ENCODE data around the gene P2RY14.

Gene P2RY14

DNA sequence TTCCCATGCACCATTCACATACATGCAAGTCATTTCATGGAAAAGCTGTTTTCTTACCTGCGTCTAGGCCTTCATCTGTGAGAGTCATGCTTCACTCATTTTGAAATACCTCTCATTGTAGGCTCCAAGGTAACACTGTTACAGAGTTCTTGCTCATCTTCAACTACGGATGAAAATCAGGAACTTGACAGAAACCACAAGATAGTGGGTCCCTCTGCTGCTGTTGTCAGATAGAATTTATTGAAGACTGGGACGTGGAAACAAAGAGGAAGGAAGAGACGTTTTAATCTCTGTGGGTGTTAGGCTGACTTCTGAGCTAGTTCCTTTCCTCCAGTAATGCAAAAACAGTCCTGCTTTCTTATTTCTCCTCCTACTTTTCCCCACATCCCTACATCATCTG is at the start of gene P2RY14:
TSS of gene P2RY14 (minus strand) at position 313 of the 400 bp plus-strand sequence. CDS start 64,226 bp downstream, outside the sequence.
- no peak for DNase-seq

DNA sequence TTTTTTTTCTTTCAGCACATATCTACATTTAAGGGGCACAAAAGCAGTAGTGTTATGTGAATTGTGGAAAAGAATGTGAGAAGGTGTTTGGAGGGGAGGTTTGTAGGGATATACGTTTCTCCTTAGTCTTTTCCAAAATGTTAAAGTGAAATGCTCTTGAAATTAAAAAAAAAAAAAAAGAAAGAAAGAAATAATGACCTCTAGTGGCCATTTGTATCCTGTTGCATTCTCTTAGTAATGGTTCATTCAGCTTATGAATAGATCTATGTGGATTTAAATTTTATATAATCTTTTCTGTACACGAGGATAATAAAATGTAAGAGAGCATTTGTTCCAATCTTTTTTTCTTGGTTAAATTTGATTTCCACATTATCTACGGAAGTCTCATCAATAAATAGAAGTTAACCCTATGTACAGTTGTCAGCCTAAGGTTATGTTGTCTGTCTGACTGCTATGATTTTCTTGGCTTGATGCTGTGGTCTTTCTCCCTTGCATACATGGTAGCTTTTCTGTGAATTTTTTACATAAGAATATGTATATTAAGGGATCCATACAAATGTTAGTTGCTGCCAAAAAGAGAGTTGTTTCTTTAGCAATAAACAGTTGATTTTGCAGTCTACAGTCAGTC is 49.3 kb upstream of the P2RY14 start:
- DNase-seq = peak; percentile 35

DNA sequence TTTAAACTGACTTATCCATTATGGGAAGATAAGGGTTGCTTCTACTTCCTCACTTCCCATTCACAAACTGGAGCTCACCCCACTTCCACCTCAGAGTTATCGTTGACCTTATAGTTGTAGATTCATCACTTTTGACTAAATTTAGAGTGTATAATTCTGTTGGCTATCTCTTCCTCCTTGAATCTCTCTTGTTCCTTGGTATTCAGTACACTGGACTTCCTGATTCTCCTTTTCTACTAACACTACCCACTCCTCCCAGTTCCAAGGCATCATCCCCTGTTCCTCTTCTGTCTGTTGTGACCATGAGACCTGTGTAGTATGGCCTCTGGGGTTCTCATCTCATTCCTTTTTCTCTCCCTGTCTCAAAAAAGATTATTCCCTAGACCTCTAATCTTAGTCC is 44.2 kb upstream of the P2RY14 start:
- DNase-seq = no peak

DNA sequence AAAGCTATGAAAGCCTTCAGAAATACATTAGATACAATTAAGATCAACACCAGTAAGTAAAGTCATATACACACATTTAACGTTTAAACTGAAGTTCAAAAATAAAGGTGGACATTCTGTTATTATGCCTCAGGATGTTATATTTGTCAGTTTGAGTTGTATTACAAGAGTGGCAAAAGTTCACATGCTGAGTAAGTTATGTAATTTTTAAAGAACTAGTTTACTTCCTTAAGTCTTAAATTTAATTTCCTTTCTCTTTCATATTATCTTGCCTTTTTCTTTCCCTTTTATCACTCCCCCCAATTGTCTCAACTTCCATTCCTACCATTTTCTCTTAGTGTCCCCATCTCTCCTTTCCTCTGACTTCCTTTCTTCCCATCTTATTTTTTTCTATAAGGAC is 43.2 kb upstream of the P2RY14 start:
- no peak for DNase-seq

DNA sequence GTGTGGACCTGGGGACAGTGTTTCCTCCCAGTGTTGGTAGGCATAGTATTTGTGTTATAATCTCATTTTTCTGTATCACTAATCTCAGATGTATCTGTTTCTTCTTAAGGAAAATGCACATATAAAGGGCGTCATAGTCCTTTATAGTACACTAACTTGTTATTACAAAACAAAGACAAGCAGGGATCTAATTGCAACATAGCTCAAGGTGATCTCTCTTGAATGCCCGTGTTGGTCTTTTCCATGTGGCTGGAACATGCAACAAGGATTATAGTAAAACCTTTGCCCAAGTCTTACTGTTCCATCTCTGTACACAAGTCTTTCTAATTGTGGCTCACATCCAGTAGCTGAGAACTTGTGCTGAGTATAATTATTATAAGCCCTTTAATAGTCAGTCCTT is 41.8 kb upstream of the P2RY14 start:
- DNase-seq = no peak

DNA sequence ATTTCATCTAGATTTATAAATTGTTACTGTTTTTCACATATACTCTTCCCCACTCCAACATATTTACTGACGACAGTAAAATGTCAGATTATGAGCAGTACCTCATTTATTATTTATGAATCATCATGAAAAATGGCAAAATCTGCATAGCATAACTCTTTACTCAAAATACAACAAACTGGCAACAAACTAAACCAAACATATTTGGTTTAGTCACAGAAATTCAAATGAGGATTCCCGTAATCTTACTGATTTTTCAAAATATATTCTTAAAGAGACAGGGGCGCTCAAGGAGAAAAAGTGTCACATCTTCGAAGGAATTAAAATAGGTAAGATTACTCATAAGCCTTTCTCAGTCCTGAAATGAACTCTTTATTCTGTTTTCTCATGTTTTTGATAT is 41.3 kb upstream of the P2RY14 start:
- no peak for DNase-seq

DNA sequence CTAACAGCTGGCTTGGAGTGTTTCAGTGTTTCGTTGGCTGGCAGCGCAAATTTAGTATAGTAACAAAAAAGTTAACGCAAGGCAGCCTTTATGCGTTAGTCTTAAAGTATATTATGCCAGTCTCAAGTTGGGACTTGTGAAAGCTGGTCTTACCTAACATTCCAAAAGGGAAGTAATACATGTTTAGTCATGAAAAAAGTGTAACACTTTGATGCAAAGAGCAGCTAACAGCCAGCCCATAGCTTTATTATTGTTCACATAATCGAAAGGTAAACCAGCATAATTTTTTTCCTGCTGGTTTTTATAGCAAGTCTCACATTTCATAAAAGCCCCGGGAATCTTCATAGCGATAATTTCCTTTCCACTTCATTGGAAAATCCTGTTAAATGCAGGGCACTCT is 40.6 kb upstream of the P2RY14 start:
- DNase-seq = no peak

DNA sequence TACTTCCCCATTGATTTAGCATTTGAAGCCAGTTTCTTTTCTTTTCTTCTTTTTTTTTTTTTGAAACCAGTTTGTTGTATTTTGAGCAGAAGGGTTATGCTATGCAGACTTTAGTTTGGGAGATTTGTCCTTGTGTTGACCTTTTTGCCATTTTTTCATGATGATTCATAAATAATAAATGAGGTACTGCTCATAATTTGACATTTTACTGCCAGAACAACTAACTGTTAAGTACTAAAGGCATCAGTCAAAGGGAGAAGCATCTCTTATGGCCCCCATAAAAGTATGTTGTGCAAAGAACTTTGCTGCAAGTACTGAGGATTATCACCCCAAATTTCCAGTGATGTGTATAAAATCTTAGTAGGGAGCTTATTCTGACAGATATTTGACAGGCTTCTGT is 40.0 kb upstream of the P2RY14 start:
- DNase-seq = no peak

DNA sequence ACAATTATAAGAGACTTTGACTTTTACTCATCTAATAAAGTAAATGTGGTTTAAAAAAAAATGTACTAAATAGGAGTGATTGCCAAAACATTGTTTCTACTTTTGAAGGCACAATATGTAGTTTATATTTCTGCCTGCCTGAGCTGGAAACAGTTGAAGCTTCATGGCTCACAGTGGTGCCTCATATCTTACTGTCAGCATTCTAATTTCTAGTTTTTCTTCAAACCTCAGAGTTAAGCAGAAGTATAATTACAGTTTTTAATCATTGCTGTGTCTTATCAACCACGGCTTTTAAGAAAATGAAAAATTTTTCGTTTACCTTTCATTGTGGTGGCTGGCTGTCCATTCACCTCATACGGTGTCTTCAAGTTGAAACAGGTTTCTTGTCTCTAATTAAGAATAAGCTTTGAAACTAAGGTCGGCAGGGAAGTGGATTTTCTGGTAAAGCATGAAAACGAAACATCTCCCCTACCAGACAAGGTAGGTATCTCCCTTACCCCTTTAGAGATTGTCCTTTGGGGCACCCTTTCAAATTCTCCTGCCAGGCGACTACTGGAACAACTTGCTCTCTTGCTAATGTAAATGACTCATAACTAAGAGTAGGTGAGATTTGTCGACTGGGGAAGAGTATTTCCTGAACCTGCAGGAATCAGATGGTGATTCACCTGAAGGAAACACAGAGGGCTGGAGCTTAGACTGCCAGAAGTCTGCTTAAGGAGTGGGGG is 38.1 kb upstream of the P2RY14 start, which contains the start of gene GPR87:
TSS of gene GPR87 (minus strand) at position 554 of the 725 bp plus-strand sequence. CDS start 16,720 bp downstream, outside the sequence.
- DNase-seq = no peak

DNA sequence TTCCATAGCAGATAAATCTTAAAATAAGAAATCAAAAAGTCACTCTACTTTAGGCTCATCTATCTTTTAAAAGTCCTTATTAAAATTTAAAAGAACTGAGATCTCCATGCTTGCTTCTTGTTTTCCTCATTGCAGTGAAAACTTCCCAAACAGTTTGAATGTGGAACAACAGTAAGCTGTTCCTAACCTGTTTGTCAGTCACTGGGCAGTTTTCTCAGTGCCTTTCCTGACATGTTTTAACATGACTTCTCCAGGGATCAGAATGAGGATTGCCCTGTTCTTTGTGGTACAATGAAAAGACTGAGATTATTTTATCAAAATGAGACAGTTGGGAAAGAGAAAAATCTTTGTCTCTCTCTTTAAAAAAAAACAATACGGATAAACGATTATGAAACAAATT is 37.5 kb upstream of the P2RY14 start:
- no peak for DNase-seq

DNA sequence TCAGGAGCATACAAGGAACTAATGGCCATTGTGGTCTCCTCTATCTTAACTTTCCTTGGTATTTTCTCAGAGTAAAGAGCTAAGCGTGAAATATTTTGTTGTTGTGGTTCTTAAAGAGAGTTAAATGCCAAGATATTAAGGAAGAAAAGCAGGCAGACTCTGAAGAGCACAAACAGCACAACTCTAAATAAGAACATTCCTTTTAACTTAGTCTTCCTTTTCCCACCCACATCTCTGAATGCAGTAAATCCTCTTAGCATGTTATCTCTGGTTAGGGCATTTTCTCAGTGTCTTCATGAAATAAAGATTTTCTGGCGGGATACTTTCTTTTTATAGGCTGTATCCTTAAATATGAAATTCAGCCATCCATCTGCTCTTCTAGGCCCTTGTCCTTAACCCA is 36.8 kb upstream of the P2RY14 start:
- DNase-seq = no peak

DNA sequence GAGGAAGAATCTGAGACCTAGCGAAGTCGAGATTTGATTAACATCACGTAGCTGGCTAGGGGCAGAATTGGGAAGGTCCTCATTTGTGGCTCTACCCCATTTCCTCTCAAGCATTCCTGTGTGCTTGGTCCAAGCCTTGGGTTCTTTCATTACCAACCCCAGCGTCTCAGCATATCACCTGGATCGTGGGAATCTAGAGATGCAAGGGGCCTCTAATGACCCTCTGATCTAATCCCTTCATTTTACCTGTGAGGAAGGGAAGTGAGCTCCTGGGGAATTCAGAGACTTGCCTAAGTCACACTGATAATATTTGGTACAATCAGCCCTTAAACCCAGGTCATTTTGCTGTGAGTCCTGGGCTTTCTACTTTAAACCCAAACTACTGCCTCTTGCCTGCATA is 36.3 kb upstream of the P2RY14 start:
- no peak for DNase-seq

DNA sequence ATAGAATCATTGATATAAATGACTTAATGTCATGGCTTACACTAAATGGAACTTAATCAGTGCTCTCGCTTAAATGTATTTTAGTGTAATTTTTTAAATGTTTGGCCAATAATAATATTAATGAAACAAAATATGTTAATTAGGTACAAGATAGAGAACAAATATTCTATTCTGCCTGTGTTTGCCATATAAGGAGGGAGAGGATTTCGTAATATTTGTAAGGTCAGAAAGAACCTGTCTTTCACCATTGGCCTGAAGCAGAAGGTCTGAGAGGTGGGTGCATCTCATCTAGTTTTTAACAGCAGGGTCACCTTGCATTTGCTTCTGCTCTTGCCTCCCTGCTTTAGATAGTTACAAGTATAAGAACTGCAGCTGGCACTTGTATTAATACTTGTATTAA is 35.8 kb upstream of the P2RY14 start:
- no peak for DNase-seq

DNA sequence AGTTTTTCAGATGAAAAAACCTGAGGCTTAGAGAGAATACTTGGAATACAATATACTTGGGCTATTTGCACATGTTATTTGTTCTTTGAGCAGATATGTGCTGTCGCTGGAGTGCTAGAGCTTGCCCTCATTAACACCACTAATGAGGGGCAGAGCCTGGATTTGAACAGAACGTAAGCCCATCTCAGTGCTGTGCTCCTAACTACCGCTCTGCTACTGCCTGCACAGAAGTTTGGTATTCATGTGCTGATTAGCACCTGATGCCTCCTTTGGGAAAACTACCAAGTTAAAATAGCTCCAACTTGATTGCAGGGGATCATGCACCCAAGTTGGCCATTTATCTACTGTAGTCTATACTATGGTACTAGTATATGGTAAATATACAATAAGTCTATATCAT is 34.6 kb upstream of the P2RY14 start:
- no peak for DNase-seq

DNA sequence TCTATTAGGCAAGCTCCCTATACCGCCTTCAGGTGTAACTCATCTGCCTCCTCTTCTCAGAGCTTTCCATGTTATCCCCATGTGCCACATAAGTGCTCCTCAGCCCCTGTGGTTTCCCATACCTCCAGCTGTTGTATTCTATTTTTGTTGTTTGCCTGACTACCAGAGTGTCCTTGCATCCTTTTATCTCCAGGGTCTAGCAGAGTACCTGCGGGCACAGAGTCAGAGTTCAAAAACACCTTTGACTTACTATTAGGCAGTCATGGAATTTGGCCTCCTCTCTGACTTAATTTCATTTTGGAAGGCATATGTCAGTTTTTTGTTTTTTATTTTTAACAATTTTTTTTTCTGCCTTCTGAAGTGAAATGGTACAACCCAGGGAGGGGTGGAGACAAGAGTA is 31.2 kb upstream of the P2RY14 start:
- no peak for DNase-seq

DNA sequence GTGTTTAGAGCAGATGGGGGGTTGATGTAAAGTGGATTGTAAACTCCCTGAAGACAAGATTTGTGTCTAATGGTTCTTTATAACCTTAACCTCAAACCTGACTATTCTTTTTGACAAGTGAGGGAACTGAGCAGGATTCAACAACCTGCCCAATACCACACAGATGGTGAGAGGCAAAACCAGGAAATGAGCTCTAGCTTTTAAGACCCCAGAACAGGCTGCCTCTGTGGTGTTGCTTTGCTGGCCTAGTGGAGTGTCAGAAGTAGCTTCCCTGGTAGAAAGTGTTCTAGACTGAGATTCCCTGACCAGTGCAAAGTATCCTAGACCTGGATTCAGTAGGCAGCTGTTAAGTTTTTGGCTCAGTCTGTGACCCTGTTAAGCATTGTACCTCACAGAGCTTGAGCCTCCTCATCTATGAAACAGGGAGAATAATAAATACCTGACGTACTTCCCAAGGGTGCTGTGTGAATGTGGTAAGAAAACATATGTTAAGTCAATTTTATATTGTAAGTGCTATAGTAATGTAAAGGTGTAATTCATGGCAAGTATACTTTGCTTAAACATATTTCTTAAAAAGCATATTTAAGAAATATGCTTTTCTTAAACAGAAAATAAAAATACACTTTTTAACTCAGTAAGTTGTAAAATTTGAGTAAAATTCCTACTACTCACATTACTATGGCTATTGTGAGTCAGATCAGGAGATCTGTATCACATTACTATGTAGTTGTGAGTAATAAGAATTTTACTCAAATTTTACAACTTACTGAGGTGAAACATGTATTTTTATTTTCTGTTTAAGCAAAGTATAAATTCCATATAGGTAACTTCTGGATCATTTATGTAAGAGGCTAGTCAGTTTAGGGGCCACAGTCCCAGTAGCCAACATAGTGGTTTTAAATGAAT is 29.5 kb upstream of the P2RY14 start:
- DNase-seq = no peak

DNA sequence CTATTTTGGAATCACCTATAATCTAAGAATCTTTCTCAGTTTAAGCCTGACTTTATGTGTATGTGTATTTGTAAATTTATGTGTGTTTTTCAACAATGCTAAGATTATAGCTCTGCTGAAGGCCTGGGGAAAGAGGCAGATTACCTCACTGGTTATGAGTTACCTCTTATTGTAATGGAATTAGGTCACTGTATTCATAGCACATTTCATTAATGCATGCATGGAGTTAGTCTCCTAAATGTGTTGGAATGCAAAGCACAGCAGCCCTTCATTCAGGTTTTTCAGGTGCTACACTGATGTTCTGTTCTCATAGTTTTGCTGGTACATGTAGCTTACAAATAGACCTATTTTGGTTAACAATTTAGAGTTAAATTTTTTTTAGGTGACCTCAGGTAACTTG is 28.8 kb upstream of the P2RY14 start:
- no peak for DNase-seq

DNA sequence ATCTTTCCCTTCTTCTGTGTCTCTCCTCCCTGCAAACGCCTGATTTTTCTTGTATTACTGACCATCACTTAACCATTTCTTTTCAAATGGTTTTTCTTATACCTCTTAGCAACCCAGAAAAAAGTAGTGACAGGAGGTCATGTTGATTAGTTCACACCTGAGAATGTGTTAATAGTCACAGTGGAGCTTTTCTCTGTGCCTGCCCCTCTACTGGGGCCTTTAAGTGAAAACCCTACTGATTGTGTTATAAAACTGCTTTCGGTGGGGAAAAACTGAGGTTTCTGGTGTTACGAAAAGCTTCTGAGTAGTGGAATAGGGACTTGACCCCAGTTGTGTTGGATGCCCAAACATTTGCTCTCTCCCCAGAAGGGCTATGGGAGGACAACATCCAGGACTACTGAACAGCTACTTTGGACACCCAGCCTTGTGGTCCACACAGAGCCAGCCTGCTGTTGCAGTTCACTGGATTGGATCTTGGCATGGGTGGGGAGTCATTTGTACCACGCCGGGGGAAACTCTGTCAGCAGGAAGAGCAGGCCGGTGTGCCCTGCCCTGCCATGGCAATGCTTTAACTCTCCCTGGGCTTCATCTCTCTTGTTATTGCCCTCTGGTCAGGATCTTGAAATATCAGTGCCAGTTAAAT is 27.9 kb upstream of the P2RY14 start:
- no peak for DNase-seq

DNA sequence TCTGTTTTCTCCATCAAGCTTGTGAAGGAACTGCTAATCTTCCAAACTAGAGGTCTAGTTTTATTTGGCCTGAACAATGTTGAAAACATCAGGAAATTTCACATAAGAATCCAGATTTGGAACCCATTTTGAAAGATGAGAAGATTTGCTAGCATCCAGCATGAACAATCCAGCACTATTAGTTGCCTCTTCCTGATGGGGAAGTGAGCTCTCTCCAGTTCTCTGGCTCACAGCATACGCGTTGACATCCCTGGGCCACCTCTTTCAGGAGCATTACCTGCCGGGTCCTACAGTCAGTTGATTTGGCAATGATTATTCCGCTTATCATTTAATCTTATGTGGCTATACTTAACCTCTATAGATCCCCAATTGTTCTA is 27.4 kb upstream of the P2RY14 start:
- DNase-seq = no peak

DNA sequence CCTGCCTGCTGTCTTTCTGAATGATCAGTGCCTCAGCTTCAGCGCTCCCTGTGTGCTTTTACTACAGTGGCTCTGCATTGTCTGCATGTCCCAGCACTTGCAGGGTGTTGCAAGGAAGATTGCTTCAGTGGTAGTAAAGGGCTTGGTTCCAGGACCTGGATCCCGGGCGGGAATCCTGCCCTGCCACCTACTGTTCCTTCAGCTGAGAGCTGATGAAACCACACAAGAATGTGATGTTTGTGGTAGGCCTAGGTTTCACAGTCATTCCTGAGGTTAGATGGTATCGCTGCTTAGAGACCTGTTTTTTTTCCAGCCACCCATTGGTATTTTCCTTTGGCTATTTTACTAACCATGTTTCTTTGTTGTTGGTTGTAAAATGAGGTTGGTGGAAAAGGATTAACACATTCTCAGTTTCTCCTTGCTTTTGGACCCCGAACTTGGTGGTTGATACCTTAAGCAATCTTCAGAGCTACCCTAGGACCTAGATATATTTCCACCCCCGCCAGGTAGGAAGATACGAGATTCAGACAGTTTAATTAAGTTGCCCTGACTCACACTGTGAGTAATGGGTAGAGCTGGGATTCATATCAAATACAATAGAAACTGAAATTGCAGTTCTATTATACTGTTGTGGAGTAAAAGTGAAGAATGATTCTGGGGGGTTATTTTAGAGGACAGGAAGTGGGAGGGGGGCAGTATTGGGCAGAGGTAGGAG is 26.9 kb upstream of the P2RY14 start:
- DNase-seq = no peak

DNA sequence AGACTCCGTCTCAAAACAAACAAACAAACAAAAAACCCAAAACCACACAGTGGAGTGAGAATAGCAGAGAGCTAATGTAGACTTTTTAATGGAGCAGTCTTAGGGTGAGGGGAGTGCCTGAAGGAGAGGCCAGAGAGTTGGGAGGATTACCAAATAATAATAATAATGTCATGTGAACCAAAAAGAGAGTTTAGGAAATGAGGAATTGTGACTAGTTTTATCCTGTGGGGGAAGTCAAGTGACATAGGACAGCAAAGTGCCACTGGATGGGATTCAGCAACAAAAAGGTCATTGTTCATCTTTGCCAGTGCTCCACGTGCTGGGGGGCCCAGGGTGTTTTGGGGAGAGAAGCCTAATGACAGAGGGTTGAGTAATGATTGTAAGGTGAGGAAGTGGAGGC is 25.4 kb upstream of the P2RY14 start:
- DNase-seq = no peak

DNA sequence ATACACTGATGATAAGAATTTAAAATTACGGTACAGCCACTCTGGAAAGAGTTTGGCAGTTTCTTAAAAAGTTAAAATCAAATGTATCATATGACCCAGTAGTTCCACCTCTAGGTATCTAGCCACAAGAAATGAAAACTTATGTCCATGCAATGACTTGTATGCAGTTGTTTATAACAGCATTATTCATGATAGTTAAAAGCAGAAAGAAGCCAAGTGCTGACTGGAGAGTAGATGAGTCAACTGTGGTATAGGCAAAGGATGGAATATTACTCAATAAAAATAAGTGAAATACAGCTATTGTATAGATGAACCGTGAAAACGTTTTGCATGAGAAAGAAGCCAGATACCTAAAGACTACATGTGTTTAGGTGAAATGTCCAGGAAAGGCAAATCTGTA is 23.4 kb upstream of the P2RY14 start:
- DNase-seq = no peak

DNA sequence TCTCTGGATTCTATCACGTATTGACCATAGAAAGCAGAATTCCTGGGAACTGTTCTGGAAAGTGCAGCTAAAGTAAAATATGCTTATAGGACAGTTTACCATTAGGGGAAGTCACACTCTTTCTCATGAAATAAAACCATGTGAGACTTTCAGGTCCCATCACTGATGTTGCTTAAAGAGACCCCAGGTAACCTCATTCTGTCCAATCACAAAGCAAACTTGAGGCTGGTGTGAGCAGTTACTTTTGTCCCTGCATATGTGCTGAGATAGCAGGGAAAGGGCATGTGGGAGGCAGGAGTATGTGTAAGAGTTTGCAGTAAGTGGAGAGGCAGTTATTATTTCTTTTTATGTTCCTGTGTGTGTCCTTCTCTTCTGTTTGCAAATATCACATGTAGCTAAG is 22.2 kb upstream of the P2RY14 start:
- no peak for DNase-seq

Data from COR-L47 (cell line).